Hematopoietic multipotent progenitor cell treated with erythropoietin and hydrocortisone succinate and interleukin-3 and kit ligand, for 15 days (in vitro differentiated cells): ENCODE data around the gene CCDC12.

Experiments used
- DNase-seq: peaks from one replicate; pipeline ENCODE4 v3.0.0-alpha.2; 2015; ENCODE audit warnings: low spot score

The CCDC12 gene

DNA sequence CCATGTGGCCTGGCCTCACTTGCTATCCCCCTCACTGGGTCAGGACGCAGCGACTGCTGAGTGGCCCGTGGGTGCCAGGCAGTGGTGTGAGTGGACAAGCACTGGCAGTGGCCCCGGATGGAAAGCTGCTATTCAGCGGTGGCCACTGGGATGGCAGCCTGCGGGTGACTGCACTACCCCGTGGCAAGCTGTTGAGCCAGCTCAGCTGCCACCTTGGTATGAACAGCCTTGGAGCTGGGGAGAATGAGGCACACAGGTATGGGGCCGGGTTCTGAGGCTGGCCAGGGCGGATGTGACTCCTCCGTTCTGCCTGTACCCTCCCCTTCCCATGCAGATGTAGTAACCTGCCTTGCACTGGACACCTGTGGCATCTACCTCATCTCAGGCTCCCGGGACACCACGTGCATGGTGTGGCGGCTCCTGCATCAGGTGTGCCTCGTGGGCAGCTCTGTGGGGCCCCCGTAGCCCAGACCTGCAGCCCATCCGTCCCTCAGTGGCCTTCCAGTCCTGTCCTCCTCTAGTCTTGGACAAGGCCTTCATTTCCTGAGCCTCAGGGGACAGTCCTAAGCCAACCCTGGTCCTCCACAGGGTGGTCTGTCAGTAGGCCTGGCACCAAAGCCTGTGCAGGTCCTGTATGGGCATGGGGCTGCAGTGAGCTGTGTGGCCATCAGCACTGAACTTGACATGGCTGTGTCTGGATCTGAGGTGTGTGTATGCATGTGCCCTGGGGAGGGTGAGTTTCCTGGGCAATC lies 31.1 kb upstream of the CCDC12 start:
- no peak for DNase-seq

DNA sequence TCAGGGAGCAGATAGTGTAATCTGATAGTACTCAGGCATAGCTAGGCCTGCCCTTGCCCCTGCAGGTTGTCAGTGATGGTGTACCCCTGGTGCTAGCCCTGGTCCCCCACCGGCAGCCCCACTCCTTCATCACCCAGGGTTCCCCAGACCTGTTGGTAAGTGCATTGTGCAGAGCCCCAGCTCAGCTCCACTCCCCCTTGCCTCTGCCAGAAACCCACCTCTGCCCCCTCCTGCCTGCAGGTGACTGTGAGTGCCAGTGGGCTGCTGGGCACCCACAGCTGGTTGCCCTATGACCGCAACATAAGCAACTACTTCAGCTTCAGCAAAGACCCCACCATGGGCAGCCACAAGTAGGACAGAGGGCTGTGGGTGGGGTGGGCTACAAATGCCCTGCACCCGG lies 30.5 kb upstream of the CCDC12 start:
- no peak for DNase-seq

DNA sequence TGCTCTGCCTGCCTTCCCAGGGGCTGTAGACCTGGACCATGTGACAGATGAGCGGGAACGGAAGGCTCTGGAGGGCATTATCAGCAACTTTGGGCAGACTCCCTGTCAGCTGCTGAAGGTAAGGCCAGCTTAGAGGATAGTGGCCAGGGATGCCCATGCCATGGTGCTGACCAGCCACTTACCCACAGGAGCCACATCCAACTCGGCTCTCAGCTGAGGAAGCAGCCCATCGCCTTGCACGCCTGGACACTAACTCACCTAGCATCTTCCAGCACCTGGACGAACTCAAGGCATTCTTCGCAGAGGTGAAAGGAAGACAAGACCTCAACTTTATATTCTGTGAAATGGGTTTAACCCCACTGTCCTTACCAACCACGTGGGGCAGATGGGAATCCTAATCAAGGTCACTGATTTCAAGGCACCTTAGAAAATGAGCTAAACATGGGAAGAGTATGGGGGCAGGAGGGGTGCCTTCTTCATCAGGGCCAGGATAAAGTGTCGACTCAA lies 29.7 kb upstream of the CCDC12 start:
- no peak for DNase-seq

DNA sequence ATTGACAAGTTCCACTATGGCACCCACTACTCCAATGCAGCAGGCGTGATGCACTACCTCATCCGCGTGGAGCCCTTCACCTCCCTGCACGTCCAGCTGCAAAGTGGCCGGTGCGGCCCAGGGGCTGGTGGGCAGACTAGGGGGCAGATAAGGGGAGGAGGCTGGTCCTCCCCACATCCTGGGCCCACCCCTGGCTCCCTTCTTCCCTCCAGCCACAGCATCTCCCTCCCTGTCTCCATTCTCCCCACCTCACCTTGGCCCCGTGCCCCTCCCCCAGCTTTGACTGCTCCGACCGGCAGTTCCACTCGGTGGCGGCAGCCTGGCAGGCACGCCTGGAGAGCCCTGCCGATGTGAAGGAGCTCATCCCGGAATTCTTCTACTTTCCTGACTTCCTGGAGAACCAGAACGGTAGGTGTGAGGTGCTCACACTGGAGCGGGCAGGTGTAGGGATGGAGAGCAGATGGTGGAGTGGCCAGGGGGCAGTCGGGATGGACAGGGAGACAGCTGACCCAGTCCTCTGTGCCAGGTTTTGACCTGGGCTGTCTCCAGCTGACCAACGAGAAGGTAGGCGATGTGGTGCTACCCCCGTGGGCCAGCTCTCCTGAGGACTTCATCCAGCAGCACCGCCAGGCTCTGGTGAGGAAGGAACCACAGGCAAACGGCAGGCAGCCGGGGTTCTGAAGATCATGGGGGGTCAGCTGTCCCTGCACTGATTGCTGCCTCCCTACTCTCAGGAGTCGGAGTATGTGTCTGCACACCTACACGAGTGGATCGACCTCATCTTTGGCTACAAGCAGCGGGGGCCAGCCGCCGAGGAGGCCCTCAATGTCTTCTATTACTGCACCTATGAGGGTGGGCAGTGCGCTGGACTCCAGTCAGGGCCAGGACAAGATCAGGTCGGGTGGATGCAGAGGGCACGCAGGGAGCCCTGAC lies 28.9 kb upstream of the CCDC12 start:
- no peak for DNase-seq

DNA sequence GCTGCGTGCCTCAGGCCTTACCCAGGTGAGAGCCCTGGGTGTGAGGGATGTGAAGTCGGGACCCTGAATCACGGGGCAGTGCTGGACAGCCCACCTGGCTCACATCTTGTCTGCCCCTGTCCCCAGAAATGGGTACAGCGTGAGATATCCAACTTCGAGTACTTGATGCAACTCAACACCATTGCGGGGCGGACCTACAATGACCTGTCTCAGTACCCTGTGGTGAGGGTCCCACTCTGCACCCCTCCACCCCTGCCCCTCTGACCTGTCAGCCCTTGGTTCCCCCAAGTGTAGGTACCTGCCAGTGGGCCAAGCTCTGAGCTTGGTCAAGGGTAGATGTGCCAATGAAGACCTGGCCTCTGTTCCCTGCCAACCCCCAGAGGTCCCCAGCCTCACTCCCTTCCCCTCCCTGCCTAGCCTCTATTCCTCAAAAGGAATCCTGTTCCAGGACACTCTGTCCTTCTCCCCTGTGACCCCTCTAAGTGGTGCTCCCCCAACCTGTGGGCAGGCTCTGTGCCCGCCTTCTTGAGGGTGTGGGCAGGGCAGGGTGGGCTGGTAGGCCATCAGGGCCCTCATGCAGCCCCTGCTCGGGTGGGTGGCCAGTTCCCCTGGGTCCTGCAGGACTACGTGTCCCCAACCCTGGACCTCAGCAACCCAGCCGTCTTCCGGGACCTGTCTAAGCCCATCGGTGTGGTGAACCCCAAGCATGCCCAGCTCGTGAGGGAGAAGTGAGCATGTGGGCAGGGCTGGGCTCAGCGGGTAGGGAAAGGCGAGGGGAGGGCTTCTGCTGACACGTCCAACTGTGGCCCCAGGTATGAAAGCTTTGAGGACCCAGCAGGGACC lies 28.0 kb upstream of the CCDC12 start:
- DNase-seq: no peak

DNA sequence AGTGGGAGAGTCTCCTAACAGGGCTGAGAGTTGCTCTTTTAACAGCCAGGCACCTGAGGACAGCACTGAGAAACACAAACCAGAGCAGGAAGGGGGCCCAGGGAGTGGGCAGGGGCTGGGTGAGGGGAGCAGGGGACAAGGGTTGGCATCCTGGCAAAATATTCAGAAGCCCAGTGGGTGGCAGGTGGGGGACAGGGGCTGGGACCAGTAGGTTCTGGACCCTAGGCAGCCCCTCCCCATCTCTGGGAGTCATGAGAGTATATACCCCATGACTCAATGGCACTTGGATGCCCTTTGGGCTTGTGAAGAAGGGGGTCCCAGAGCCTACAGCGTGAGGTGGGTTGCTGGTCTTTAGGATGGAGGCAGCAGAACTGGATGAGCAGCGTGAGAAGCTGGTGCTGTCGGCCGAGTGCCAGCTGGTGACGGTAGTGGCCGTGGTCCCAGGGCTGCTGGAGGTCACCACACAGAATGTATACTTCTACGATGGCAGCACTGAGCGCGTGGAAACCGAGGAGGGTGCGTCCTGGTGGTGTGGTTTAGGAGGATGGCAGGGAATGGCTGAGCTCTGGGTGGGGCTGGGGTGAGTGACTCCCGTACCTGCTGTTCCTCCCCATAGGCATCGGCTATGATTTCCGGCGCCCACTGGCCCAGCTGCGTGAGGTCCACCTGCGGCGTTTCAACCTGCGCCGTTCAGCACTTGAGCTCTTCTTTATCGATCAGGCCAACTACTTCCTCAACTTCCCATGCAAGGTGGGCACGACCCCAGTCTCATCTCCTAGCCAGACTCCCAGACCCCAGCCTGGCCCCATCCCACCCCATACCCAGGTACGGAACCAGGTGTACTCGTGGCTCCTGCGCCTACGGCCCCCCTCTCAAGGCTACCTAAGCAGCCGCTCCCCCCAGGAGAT lies 27.2 kb upstream of the CCDC12 start:
- no peak for DNase-seq

DNA sequence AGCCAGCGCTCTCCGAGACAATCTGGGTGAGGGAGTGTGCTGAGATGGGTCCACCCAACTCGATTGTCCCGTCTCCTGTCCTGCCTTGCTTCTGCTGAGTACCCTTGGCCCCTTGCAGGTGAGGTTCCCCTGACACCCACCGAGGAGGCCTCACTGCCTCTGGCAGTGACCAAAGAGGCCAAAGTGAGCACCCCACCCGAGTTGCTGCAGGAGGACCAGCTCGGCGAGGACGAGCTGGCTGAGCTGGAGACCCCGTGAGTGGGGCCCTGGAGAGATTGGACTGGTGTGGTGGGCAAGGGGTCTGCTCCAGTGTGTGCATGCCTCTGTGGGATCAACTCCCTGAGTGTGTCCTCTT lies 26.5 kb upstream of the CCDC12 start:
- no peak for DNase-seq

DNA sequence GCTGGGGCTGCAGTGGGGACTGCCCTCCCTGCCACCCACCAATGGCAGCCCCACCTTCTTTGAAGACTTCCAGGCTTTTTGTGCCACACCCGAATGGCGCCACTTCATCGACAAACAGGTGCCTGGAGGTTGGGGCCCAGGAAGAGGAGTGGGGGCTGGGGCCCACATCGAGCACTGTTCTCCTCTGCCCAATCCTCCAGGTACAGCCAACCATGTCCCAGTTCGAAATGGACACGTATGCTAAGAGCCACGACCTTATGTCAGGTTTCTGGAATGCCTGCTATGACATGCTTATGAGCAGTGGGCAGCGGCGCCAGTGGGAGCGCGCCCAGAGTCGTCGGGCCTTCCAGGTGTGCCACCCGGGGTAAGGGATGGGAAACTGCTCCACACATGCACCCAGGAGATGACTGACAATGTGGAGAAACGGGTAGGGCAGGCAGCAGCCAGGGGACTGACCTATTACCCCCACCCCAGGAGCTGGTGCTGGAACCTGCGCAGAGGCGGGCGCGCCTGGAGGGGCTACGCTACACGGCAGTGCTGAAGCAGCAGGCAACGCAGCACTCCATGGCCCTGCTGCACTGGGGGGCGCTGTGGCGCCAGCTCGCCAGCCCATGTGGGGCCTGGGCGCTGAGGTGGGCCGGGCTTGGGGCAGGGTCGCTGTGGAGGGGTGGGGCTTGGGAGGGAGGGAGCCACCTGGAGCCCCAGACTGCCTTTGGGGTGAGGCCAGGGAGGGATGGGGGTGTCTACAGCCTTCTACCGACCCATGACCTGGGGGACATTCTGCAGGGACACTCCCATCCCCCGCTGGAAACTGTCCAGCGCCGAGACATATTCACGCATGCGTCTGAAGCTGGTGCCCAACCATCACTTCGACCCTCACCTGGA lies 25.9 kb upstream of the CCDC12 start:
- no peak for DNase-seq

DNA sequence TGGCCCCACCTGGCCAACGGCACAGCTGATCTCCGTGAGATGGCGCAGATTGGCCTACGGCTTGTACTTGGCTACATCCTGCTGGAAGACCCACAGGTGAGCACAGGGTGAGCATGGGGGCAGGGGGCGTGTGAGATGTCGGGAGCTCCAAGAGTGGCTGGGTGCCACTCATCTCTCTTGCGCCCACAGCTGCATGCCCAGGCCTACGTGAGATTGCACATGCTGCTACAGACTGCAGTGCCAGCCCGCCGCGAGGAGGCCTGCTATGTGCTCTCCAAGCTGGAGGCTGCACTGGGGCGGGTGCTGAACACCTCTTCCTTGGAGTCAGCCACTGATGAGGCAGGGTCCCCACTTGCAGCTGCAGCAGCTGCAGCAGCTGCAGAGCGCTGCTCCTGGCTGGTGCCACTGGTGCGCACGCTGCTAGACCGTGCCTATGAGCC lies 25.2 kb upstream of the CCDC12 start:
- no peak for DNase-seq

DNA sequence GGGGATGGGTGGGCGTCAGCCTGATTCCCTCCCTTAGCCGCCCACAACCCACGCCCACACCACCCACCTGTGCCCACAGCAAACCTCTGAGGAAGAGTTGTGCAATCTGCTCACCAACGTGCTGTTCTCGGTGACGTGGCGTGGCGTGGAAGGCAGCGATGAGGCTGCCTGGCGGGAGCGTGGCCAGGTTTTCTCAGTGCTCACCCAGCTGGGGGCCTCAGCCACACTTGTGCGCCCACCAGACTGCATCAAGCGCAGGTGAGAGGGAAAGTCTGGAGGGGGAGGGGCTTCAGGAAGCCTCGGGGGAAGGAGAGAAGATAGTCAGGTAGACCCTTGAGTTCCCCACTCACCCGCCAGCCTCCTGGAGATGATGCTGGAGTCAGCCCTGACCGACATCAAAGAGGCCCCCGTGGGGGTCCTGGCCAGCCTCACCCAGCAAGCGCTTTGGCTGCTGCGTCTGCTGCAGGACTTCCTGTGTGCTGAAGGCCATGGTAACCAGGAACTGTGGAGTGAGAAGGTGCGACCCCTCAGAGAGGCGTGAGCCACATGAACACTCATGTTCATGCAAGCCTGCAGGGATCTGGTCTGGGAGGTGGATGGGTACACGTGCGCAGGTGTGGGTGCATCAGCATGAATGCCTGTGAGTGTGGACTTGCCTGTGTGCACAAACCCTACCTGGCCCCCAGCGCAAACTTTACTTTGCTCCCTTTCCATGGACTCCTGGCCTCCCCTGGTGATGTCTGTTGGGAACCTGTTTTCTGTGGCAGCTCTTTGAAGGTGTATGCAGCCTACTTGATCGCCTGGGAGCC lies 24.6 kb upstream of the CCDC12 start:
- DNase-seq: no peak

DNA sequence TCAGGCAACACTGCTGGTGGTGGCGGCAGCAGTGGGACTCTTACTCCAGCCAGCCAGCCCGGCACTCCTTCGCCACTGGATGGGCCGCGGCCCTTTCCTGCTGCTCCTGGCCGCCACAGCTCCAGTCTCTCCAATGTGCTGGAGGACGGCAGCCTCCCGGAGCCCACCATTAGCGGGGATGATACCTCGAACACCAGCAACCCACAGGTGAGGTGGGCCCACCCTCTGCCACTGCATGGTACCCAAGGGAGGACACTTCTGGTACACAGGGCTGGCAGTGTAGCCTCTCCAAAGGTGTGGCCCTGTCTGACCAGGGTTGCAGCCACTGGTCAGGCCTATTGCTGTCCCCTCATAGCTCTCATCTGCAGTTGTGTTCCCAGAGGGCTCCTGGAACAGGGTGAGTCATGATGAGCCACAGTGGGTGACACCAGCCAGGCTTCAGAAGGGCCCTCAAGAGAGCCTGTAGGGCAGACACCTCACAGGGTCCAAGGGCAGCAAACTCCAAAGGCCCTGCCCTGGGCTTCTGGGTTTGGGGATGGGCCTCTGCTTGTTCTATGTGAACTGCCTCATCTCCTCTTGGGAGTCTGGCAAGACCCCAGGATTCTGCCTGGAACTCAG lies 23.8 kb upstream of the CCDC12 start:
- no peak for DNase-seq

DNA sequence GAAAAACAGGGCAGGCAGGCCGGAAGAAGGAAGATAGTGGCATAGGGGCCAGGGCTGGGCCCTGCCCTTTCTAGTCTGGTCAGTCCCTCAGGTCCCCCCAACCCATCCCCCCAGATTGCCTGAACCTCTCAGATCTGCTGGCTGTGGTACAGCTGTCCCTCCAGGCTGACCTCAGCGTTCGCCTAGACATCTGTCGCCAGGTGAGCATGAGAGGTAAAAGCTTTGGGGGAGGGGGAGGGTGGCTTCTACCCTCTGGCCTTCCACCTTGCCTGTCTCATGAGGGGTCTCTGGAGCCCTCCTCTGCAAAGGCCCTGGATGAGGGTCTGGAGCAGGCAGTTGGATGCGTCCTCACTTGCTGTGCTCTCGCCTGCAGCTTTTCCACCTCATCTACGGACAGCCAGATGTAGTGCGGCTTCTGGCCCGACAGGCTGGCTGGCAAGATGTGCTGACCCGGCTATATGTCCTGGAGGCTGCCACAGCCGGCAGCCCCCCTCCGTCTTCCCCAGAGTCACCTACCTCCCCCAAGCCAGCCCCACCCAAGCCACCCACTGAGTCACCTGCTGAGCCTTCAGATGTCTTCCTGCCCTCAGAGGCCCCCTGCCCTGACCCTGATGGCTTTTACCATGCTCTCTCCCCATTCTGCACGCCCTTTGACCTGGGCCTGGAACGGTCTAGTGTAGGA lies 23.1 kb upstream of the CCDC12 start:
- no peak for DNase-seq

DNA sequence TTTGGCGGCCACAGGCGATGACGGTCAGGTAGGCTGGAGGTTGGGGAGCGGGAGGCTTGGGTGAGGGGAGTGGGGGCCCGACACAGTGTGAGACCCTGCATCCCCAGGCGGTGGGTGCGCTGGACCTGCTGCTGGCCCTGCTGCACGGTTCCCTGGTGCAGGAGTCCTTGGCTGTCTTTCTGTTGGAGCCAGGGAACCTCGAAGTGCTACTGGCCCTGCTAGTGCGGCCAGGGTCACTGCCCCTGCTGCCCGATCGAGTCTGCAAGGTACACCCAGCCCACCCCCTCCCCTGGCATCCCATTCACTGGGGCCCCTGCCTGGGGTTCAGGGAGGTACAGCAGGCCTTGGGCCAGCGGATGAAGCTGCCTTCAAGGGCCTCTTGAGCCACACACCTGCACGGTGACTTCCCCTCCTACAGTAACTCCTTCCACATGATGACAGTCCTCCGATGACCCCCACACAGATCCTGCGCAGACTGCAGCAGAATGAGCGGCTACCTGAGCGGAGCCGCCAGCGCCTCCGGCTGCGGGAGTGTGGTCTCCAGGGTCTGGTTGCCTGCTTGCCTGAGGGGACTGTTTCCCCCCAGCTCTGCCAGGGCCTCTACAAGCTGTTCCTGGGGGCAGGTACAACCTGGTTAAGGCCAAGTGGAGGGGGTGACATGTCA lies 22.4 kb upstream of the CCDC12 start:
- no peak for DNase-seq

DNA sequence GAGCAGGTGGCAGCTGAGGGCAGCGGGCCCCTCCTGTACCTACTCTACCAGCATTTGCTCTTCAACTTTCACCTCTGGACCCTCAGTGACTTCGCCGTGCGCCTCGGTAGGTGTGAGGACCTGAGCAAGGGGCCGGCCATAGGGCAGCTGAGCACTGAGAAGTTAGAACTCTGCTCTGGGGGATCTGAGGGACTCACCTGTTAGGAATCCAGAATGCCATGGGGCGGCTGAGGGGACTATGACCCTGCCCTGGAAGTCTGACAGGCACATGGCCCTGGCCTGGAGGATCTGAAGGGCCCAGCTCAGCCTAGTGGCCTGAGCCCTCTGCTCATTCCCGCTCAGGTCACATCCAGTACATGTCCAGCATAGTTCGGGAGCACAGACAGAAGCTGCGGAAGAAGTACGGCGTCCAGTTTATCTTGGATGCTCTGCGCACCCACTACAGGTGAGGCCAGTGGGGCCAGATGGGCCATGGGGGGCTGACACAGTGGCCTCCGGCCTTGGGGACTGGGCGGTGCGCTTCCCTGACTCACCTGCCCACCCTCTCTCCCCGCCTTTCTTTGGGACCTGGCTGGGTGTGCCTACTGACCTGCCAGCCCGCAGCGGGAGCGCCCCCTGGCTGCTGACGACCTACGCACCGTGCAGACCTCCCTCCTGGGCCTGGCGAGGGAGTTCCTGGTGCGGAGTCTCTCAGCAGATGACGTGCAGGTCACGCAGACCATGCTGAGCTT lies 21.7 kb upstream of the CCDC12 start:
- DNase-seq: peak; percentile 74

DNA sequence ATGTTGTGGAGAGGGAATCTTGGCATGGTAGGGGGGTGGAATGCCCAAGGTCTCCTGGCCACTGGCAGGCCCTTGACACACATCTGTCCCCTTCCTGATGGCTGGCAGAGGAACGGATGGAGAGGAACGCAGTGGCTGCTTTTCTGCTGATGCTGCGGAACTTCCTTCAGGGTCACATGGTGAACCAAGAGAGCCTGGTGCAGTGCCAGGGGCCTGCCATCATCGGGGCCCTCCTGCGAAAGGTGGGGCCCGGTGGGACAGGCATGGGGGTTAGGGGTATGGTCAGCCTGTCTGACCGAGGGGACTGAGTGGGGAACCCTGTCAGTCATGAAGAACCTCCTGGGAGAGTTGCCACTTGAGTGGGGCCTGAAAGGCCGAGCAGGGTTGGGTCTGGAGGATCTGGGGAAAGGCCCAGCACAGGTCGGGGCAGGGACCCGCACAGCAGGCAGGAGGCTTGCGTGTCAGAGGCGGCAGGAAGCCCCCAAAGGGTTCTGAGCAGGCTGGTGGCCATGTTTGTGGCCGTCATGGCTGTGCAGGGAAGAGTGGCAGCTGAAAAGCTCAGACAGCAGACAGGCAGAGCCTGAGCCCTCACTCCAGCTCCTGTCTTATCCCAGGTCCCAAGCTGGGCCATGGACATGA lies 21.0 kb upstream of the CCDC12 start:
- no peak for DNase-seq

DNA sequence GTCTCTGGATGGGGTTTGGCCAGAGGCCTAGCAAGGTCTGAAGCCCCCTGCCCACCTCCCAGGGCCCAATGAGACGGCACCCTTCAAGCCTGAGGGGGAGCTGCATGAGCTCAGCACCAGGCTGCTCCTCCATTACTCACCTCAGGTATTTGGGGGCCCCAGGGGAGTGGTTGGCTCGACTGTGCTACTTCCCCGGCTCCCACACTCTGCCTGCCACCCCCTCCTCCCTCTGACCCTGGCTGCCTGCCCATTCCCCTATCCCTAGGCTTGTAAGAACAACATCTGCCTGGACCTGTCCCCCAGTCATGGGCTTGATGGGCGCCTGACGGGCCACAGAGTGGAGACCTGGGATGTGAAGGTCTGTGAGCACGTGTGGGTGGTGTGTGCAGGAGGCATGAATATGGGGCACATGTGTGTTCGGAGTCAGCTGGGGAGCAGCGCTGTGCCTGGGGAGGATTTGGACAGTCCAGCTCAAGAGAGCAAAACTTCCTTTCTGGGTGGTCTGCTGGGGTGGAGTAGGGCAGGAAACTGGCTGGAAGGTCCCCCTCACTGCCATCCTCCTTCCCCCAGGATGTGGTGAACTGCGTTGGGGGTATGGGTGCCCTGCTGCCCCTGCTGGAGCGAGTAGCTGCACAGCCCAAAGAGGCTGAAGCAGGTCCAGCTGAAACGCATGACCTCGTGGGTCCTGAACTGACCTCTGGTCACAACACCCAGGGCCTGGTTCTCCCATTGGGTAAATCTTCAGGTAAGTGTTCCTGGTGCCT lies 20.3 kb upstream of the CCDC12 start:
- DNase-seq: no peak
